Measurements from ENCODE around the gene RHOA.

RHOA gene

GRCh38 chr3:49411968-49412631 is at the start of gene RHOA, which contains the start of gene TCTA:
TSS of gene RHOA (minus strand) at chr3:49411976. CDS start at chr3:49375589, 36,387 bp downstream.
TSS of gene TCTA (plus strand) at chr3:49412423. CDS start at chr3:49412427, 4 bp downstream.
- peak; percentile 100 for DNase-seq (ENCODE audit: low read depth)

- DNase-seq (ENCODE audit: low read depth) = no peak
These were observed 49.2 kb upstream of the RHOA start for GRCh38 chr3:49460956-49461355.

GRCh38 chr3:49460188-49460890 is 48.6 kb upstream of the RHOA start:
- no peak for DNase-seq (ENCODE audit: low read depth)

GRCh38 chr3:49456466-49456865 is 44.7 kb upstream of the RHOA start:
- no peak for DNase-seq (ENCODE audit: low read depth)

- no peak for DNase-seq (ENCODE audit: low read depth)
These were observed 43.3 kb upstream of the RHOA start for GRCh38 chr3:49454898-49455681.

- no peak for DNase-seq (ENCODE audit: low read depth)
These were observed 42.7 kb upstream of the RHOA start for GRCh38 chr3:49454458-49454857.

GRCh38 chr3:49453621-49454020 is 41.8 kb upstream of the RHOA start:
- DNase-seq (ENCODE audit: low read depth) = no peak

GRCh38 chr3:49445391-49445790 is 33.6 kb upstream of the RHOA start:
- no peak for DNase-seq (ENCODE audit: low read depth)

GRCh38 chr3:49434731-49435130 is 23.0 kb upstream of the RHOA start:
- DNase-seq (ENCODE audit: low read depth) = no peak

GRCh38 chr3:49428752-49429080 is 16.9 kb upstream of the RHOA start:
- no peak for DNase-seq (ENCODE audit: low read depth)

- DNase-seq (ENCODE audit: low read depth) = no peak
These were observed 15.8 kb upstream of the RHOA start for GRCh38 chr3:49427586-49427985.

GRCh38 chr3:49424816-49425215 is 13.0 kb upstream of the RHOA start:
- DNase-seq (ENCODE audit: low read depth) = no peak

GRCh38 chr3:49422379-49423248 is 10.8 kb upstream of the RHOA start, which contains the start of gene AMT:
TSS of gene AMT (minus strand) at chr3:49422473. CDS start at chr3:49422450, 23 bp downstream.
- DNase-seq (ENCODE audit: low read depth) = no peak

GRCh38 chr3:49421890-49422378 is 10.2 kb upstream of the RHOA start:
- no peak for DNase-seq (ENCODE audit: low read depth)

GRCh38 chr3:49417516-49418120 is 5.8 kb upstream of the RHOA start:
- DNase-seq (ENCODE audit: low read depth) = no peak

- no peak for DNase-seq (ENCODE audit: low read depth)
These were observed 5.1 kb upstream of the RHOA start for GRCh38 chr3:49416867-49417266.

- DNase-seq (ENCODE audit: low read depth) = no peak
These were observed 4.3 kb upstream of the RHOA start for GRCh38 chr3:49415931-49416601.

- DNase-seq (ENCODE audit: low read depth) = no peak
These were observed 3.0 kb upstream of the RHOA start for GRCh38 chr3:49414753-49415152.

- no peak for DNase-seq (ENCODE audit: low read depth)
These were observed 1.6 kb upstream of the RHOA start for GRCh38 chr3:49413338-49413734.

- DNase-seq (ENCODE audit: low read depth) = no peak
These were observed 1.0 kb upstream of the RHOA start for GRCh38 chr3:49412632-49413337.
